Vagina (tissue), 2 donors: Measurements from ENCODE around the gene SPAG8.

ENCODE experiments used
- CTCF ChIP-seq, 3 experiments: fragments of 450-650 bp in 2 of 3; fragments of 200-600 bp in 1 of 3; sonication (generic) in 1 of 3; IDR thresholded peaks; one replicate each; pipeline ENCODE4 v1.5.1; 2017 to 2019; ENCODE audit warnings: antibody characterized with exemption in 3 of 3, mild to moderate bottlenecking in 2 of 3, moderate library complexity in 2 of 3
- POLR2A ChIP-seq, 2 donors: fragments of 450-650 bp; IDR thresholded peaks; one replicate each; pipeline ENCODE4 v1.6.1; 2017; ENCODE audit warnings: antibody characterized with exemption in 2 of 2, mild to moderate bottlenecking in 2 of 2, moderate library complexity in 2 of 2

- TF ChIP-seq CTCF (IDR thresholded peaks at IDR 0.05) = no peak
- TF ChIP-seq POLR2A (IDR thresholded peaks at IDR 0.05) = no peak
Measured at GRCh38 chr9:35792826-35793225, 19.2 kb downstream of the SPAG8 start.
